GM12872 (cell line): ENCODE data around the gene MEIS2.

ENCODE experiments used
- CTCF ChIP-seq: IDR thresholded peaks from 3 replicates; pipeline ENCODE4 v1.5.1; 2011; ENCODE audit warnings: low read depth, mild to moderate bottlenecking, low read length, moderate library complexity; ENCODE audit not compliant: insufficient read depth

MEIS2 gene

GRCh38 chr15:37075777-37076176, 24.6 kb downstream of the MEIS2 start:
- TF ChIP-seq CTCF = no peak

GRCh38 chr15:37072181-37072580, 28.2 kb downstream of the MEIS2 start:
- TF ChIP-seq CTCF = no peak

- no peak for TF ChIP-seq CTCF
Observed at GRCh38 chr15:37071134-37071533, 29.2 kb downstream of the MEIS2 start.

GRCh38 chr15:37070686-37071085, 29.7 kb downstream of the MEIS2 start:
- no peak for TF ChIP-seq CTCF

- TF ChIP-seq CTCF = no peak
Observed at GRCh38 chr15:37061996-37062395, 38.4 kb downstream of the MEIS2 start.

GRCh38 chr15:37059086-37059485, 41.3 kb downstream of the MEIS2 start:
- TF ChIP-seq CTCF = no peak

GRCh38 chr15:37058316-37058985, 41.9 kb downstream of the MEIS2 start:
- no peak for TF ChIP-seq CTCF
